ENCODE measurements around the gene KPNB1. TPM values are rescaled to one million over a fixed set of nuclear protein-coding genes. Genes with fewer than 3 reads are reported as not detected.

Gene KPNB1
- total RNA-seq, 1 experiment from 2014 or later: 437 TPM

Other genes with a start within 250 kb of the KPNB1 start
- 112 and 124 TPM in 2 replicates for gene NPEPPS, start 118.8 kb upstream of the KPNB1 start, total RNA-seq (2014; rRNA removed)
- gene TBKBP1, start 44.2 kb downstream of the KPNB1 start, total RNA-seq (2014; rRNA removed): 9.0 and 12.8 TPM in 2 replicates
- gene TBX21, start 83.3 kb downstream of the KPNB1 start, total RNA-seq (2014; rRNA removed): not detected in 2 replicates
- 18.4 and 22.1 TPM in 2 replicates for gene OSBPL7, start 171.9 kb downstream of the KPNB1 start, total RNA-seq (2014; rRNA removed)
- gene MRPL10, start 181.6 kb downstream of the KPNB1 start, total RNA-seq (2014; rRNA removed): 54.5 and 74.2 TPM in 2 replicates
- gene LRRC46, start 181.8 kb downstream of the KPNB1 start, total RNA-seq (2014; rRNA removed): 0.44 and 1.2 TPM in 2 replicates
- gene SCRN2, start 191.4 kb downstream of the KPNB1 start, total RNA-seq (2014; rRNA removed): 44.0 and 47.9 TPM in 2 replicates
- 3.1 and 3.9 TPM in 2 replicates for gene SP6, start 201.2 kb downstream of the KPNB1 start, total RNA-seq (2014; rRNA removed)
- 3.9 and 6.5 TPM in 2 replicates for gene SP2, start 246.3 kb downstream of the KPNB1 start, total RNA-seq (2014; rRNA removed)

Data from PC-3 (cell line).